ENCODE measurements around the gene CDYL. TPM values are rescaled to one million over a fixed set of nuclear protein-coding genes. Genes with fewer than 3 reads are reported as not detected.

The CDYL gene
- total RNA-seq, 1 experiment from 2014 or later, result 60.8 TPM

DNA sequence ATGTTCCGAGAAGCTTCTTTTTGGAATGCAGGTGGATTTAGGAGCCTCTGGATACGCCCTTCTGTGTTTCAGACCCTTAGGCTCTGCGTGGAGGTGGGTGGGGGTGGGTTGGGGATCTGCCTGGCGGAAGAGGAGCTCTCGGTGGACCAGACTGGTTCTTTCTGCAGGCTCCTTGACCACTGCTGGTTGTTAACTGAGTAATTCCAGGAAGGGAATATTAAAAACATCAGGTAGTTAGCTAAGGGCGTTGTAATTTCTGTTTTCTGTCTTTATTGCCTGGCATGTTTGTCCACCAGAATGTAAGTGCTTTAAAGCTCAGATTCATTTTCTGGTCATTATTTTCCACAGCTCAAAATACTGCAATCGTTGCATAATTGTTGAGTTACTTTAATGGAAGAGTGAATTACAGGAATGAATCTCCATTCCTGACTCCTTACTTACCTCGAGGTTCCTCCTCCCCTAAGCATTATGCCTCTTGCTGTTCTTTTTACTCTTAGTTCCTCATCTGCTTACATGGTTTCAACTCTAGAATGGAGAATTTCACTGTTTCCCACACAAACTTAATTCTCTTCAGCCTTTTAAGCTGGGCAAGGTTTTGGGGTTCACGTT, 5.9 kb downstream of the CDYL start:
- Histone ChIP-seq H3K4me2 (no peak overlapping the region), H3K27ac (no peak overlapping the region), H3K4me1 (replicated peaks; ENCODE audit: insufficient read depth) (no peaks in the 10 kb centered on the region), H3K79me2 (ENCODE audit: low read depth) (peaks cover 89% of the 10 kb centered on the region), H4K20me1 (ENCODE audit: insufficient read depth) (no peaks in the 10 kb centered on the region), H3K9me2 (ENCODE audit: insufficient read depth) (no peaks in the 10 kb centered on the region), H3K4me3 (no peak overlapping the region), H3K9me3 (ENCODE audit: insufficient read depth, low read depth) (no peaks in the 10 kb centered on the region), H3K27me3 (ENCODE audit: insufficient read depth, low read depth) (no peaks in the 10 kb centered on the region), H3F3A (ENCODE audit: insufficient read depth, low read depth) (no peaks in the 10 kb centered on the region), H2AFZ (no peak overlapping the region), H3K36me3 (ENCODE audit: low read depth) (no peaks in the 10 kb centered on the region)
- no peak for DNase-seq
- ChIA-PET CTCF (no interaction called here), POLR2A (ENCODE audit: unreplicated experiment) (no interaction called here)
- no TSS peak for BruUV-seq (replicated peaks)
- intact Hi-C loops (cut with micrococcal nuclease; ENCODE audit: unreplicated experiment), result no loop called here
- TF ChIP-seq EZH2 (IDR thresholded peaks at IDR 0.05; ENCODE audit: low read depth), result no peak
- TF ChIP-seq, protein P1, sequence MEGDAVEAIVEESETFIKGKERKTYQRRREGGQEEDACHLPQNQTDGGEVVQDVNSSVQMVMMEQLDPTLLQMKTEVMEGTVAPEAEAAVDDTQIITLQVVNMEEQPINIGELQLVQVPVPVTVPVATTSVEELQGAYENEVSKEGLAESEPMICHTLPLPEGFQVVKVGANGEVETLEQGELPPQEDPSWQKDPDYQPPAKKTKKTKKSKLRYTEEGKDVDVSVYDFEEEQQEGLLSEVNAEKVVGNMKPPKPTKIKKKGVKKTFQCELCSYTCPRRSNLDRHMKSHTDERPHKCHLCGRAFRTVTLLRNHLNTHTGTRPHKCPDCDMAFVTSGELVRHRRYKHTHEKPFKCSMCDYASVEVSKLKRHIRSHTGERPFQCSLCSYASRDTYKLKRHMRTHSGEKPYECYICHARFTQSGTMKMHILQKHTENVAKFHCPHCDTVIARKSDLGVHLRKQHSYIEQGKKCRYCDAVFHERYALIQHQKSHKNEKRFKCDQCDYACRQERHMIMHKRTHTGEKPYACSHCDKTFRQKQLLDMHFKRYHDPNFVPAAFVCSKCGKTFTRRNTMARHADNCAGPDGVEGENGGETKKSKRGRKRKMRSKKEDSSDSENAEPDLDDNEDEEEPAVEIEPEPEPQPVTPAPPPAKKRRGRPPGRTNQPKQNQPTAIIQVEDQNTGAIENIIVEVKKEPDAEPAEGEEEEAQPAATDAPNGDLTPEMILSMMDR (conservative IDR thresholded peaks at IDR 0.05), result no peak

DNA sequence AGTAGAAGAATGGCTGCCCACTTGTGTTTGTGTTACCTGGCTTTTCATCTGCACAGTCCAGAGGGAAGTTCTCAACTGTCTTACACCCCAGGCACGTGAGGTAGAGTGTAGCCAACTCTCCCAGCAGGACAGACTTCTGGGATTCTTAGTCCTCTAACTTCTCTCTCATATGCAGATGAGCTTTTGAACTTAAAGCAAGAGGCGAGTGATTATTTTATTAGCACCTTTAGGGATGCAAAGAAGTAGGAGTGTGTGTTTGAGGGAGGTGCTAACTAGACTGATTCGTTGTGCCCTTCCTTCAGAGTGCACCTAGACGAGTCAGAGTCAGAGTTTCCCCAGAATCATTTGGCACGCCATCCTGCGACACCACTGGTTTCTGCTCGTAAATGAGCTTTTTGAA, 10.8 kb downstream of the CDYL start:
- POLR2A ChIA-PET (ENCODE audit: unreplicated experiment), result interaction anchor here (0.6 kb wide), 1 partner anchor 474 kb away, joined by 4 read pairs; the partner anchor contains the start of gene LYRM4
- no peak overlapping the region for H2AFZ ChIP-seq
- TF ChIP-seq, protein P1 (conservative IDR thresholded peaks at IDR 0.05), result no peak
- TF ChIP-seq EZH2 (IDR thresholded peaks at IDR 0.05; ENCODE audit: low read depth), result no peak
- no peaks in the 10 kb centered on the region for H3K36me3 ChIP-seq (ENCODE audit: low read depth)
- CTCF ChIA-PET, result no interaction called here
- no peak overlapping the region for H3K27ac ChIP-seq
- no peaks in the 10 kb centered on the region for H4K20me1 ChIP-seq (ENCODE audit: insufficient read depth)
- BruUV-seq (replicated peaks), result no TSS peak
- H3K27me3 ChIP-seq (ENCODE audit: insufficient read depth, low read depth), result no peaks in the 10 kb centered on the region
- no peaks in the 10 kb centered on the region for H3K9me2 ChIP-seq (ENCODE audit: insufficient read depth)
- no peaks in the 10 kb centered on the region for H3K4me1 ChIP-seq (replicated peaks; ENCODE audit: insufficient read depth)
- H3K9me3 ChIP-seq (ENCODE audit: insufficient read depth, low read depth), result no peaks in the 10 kb centered on the region
- H3F3A ChIP-seq (ENCODE audit: insufficient read depth, low read depth), result no peaks in the 10 kb centered on the region
- intact Hi-C loops (cut with micrococcal nuclease; ENCODE audit: unreplicated experiment), result no loop called here
- no peak overlapping the region for H3K4me3 ChIP-seq
- no peak for DNase-seq
- H3K79me2 ChIP-seq (ENCODE audit: low read depth), result peaks cover 69% of the 10 kb centered on the region
- H3K4me2 ChIP-seq, result no peak overlapping the region

DNA sequence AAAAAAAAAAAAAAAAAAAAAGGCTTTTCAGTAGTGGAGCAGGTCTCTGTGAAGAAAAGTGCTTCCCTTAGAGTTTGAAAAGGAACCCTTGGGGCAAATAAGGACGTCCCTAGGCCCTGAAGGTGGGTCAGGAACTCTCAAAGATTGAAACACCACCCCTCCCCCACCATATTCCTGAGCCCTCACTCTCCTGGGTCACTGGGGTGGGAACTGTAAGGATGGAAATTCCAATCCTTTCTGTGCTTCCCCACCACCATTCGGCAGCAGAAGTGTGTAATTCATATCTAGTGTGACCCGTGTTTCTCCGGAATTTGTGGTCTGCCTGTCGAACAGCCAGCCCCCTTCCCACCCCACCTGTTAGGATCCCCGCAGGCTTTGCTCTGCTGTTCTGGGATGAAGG, 12.3 kb downstream of the CDYL start:
- intact Hi-C loops (cut with micrococcal nuclease; ENCODE audit: unreplicated experiment), result no loop called here
- no peaks in the 10 kb centered on the region for H3K9me3 ChIP-seq (ENCODE audit: insufficient read depth, low read depth)
- ChIA-PET POLR2A (ENCODE audit: unreplicated experiment) (no interaction called here), CTCF (no interaction called here)
- no peak for DNase-seq
- TF ChIP-seq, protein P1 (conservative IDR thresholded peaks at IDR 0.05), result no peak
- no peak for TF ChIP-seq EZH2 (IDR thresholded peaks at IDR 0.05; ENCODE audit: low read depth)
- no TSS peak for BruUV-seq (replicated peaks)
- no peaks in the 10 kb centered on the region for H3F3A ChIP-seq (ENCODE audit: insufficient read depth, low read depth)
- no peaks in the 10 kb centered on the region for H3K36me3 ChIP-seq (ENCODE audit: low read depth)
- H4K20me1 ChIP-seq (ENCODE audit: insufficient read depth), result no peaks in the 10 kb centered on the region
- H3K4me3 ChIP-seq, result no peak overlapping the region
- no peaks in the 10 kb centered on the region for H3K9me2 ChIP-seq (ENCODE audit: insufficient read depth)
- H2AFZ ChIP-seq, result no peak overlapping the region
- no peak overlapping the region for H3K4me2 ChIP-seq
- no peaks in the 10 kb centered on the region for H3K4me1 ChIP-seq (replicated peaks; ENCODE audit: insufficient read depth)
- H3K79me2 ChIP-seq (ENCODE audit: low read depth), result peaks cover 66% of the 10 kb centered on the region
- H3K27me3 ChIP-seq (ENCODE audit: insufficient read depth, low read depth), result no peaks in the 10 kb centered on the region
- H3K27ac ChIP-seq, result no peak overlapping the region

Data from PC-9 (cell line).